HUES6 (cell line): ENCODE results near the gene CCR5.

Source experiments
- H3K27ac ChIP-seq: 2 replicates; pipeline ENCODE4 v1.7.0; 2013; ENCODE audit warnings: low read depth, mild to moderate bottlenecking, low read length, inconsistent platforms
- H3K27me3 ChIP-seq: 2 replicates; pipeline ENCODE4 v1.6.1; 2013; ENCODE audit warnings: low read length; ENCODE audit not compliant: control insufficient read depth, insufficient read depth
- H3K36me3 ChIP-seq: 2 replicates; pipeline ENCODE4 v1.6.1; 2013; ENCODE audit warnings: low read length; ENCODE audit not compliant: control insufficient read depth, insufficient read depth
- H3K4me1 ChIP-seq: 2 replicates; pipeline ENCODE4 v1.6.1; 2013; ENCODE audit warnings: low read length; ENCODE audit not compliant: control insufficient read depth, insufficient read depth
- H3K4me3 ChIP-seq: 2 replicates; pipeline ENCODE4 v1.5.1; 2013; ENCODE audit warnings: low read depth, low read length
- H3K9ac ChIP-seq: one replicate; pipeline ENCODE4 v1.6.1; 2013; ENCODE audit warnings: mild to moderate bottlenecking, low read length
- H3K9me3 ChIP-seq: 2 replicates; pipeline ENCODE4 v1.6.1; 2013; ENCODE audit warnings: low read depth, low read length; ENCODE audit not compliant: control insufficient read depth, insufficient read depth

Gene CCR5

GRCh38 chr3:46371519-46372340 lies 984 bp downstream of the CCR5 start:
- H3K4me3 ChIP-seq, result no peak overlapping the region
- H3K4me1 ChIP-seq, result peaks cover 14% of the 10 kb centered on the region
- no peaks in the 10 kb centered on the region for H3K36me3 ChIP-seq
- H3K27me3 ChIP-seq, result no peaks in the 10 kb centered on the region; the same call in 1 of the 2 replicates
- no peak overlapping the region for H3K27ac ChIP-seq
- no peaks in the 10 kb centered on the region for H3K9me3 ChIP-seq
- H3K9ac ChIP-seq, result no peak overlapping the region

DNA sequence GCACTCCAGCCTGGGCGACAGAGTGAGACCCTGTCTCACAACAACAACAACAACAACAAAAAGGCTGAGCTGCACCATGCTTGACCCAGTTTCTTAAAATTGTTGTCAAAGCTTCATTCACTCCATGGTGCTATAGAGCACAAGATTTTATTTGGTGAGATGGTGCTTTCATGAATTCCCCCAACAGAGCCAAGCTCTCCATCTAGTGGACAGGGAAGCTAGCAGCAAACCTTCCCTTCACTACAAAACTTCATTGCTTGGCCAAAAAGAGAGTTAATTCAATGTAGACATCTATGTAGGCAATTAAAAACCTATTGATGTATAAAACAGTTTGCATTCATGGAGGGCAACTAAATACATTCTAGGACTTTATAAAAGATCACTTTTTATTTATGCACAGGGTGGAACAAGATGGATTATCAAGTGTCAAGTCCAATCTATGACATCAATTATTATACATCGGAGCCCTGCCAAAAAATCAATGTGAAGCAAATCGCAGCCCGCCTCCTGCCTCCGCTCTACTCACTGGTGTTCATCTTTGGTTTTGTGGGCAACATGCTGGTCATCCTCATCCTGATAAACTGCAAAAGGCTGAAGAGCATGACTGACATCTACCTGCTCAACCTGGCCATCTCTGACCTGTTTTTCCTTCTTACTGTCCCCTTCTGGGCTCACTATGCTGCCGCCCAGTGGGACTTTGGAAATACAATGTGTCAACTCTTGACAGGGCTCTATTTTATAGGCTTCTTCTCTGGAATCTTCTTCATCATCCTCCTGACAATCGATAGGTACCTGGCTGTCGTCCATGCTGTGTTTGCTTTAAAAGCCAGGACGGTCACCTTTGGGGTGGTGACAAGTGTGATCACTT lies 2.0 kb downstream of the CCR5 start:
- H3K4me1 ChIP-seq, result peaks cover 14% of the 10 kb centered on the region

DNA sequence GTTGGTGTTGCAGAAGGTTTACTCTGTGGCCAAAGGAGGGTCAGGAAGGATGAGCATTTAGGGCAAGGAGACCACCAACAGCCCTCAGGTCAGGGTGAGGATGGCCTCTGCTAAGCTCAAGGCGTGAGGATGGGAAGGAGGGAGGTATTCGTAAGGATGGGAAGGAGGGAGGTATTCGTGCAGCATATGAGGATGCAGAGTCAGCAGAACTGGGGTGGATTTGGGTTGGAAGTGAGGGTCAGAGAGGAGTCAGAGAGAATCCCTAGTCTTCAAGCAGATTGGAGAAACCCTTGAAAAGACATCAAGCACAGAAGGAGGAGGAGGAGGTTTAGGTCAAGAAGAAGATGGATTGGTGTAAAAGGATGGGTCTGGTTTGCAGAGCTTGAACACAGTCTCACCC lies 4.0 kb downstream of the CCR5 start:
- H3K27ac ChIP-seq, result no peak overlapping the region
- peaks cover 11% of the 10 kb centered on the region for H3K4me1 ChIP-seq
- H3K9ac ChIP-seq, result no peak overlapping the region

More for the DNA sequence above, 2.0 kb downstream of the CCR5 start:
- Histone ChIP-seq H3K9ac (no peak overlapping the region), H3K4me3 (no peak overlapping the region), H3K9me3 (no peaks in the 10 kb centered on the region), H3K36me3 (no peaks in the 10 kb centered on the region), H3K27ac (no peak overlapping the region), H3K27me3 (no peaks in the 10 kb centered on the region; the same call in 1 of the 2 replicates)

GRCh38 chr3:46375218-46375617 lies 4.5 kb downstream of the CCR5 start:
- peaks cover 15% of the 10 kb centered on the region for H3K4me1 ChIP-seq
- no peak overlapping the region for H3K9ac ChIP-seq
- H3K4me3 ChIP-seq, result no peak overlapping the region
- no peaks in the 10 kb centered on the region; the same call in 1 of the 2 replicates for H3K27me3 ChIP-seq
- H3K9me3 ChIP-seq, result no peaks in the 10 kb centered on the region
- H3K36me3 ChIP-seq, result no peaks in the 10 kb centered on the region
- no peak overlapping the region for H3K27ac ChIP-seq

More for the DNA sequence above, 4.0 kb downstream of the CCR5 start:
- Histone ChIP-seq H3K4me3 (no peak overlapping the region), H3K9me3 (no peaks in the 10 kb centered on the region), H3K27me3 (no peaks in the 10 kb centered on the region; the same call in 1 of the 2 replicates), H3K36me3 (no peaks in the 10 kb centered on the region)

DNA sequence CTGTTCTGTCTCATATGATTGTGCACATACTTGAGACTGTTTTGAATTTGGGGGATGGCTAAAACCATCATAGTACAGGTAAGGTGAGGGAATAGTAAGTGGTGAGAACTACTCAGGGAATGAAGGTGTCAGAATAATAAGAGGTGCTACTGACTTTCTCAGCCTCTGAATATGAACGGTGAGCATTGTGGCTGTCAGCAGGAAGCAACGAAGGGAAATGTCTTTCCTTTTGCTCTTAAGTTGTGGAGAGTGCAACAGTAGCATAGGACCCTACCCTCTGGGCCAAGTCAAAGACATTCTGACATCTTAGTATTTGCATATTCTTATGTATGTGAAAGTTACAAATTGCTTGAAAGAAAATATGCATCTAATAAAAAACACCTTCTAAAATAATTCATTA lies 5.1 kb downstream of the CCR5 start:
- no peak overlapping the region for H3K4me3 ChIP-seq
- H3K36me3 ChIP-seq, result no peaks in the 10 kb centered on the region
- H3K9ac ChIP-seq, result no peak overlapping the region
- peaks cover 20% of the 10 kb centered on the region for H3K4me1 ChIP-seq
- H3K27me3 ChIP-seq, result no peaks in the 10 kb centered on the region; the same call in 1 of the 2 replicates
- H3K9me3 ChIP-seq, result no peaks in the 10 kb centered on the region
- no peak overlapping the region for H3K27ac ChIP-seq

DNA sequence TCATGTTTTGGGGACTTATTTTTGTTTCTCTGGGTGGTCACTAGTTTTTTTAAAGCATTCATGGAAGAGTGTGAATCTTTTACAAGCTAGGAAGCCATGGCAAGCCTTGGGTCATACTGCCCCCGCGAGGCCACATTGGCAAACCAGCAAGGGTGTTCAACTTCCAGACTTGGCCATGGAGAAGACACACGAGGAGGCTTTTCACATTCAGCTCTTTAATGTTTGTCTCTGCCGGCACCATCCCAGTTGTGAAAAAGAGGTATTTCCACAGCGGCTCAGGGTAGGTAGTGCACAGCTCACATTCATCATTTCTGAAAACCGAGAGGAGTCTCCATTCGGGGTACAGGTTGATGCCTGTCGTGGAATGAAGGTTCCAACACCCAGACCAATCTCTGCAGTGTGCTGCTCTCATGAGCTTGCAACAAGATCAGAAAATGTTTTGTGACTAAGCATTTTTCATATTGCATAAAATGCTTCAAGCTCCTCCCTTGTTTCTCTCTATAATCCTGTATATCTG lies 7.7 kb downstream of the CCR5 start:
- no peak overlapping the region for H3K27ac ChIP-seq
- no peaks in the 10 kb centered on the region for H3K36me3 ChIP-seq
- no peaks in the 10 kb centered on the region; the same call in 1 of the 2 replicates for H3K27me3 ChIP-seq
- H3K4me1 ChIP-seq, result peaks cover 21% of the 10 kb centered on the region
- no peak overlapping the region for H3K4me3 ChIP-seq
- no peaks in the 10 kb centered on the region for H3K9me3 ChIP-seq
- peak overlapping the region; percentile 9 for H3K9ac ChIP-seq

GRCh38 chr3:46380471-46381221 lies 9.9 kb downstream of the CCR5 start:
- Histone ChIP-seq H3K9me3 (no peaks in the 10 kb centered on the region), H3K4me3 (no peak overlapping the region), H3K9ac (no peak overlapping the region), H3K4me1 (peaks cover 15% of the 10 kb centered on the region), H3K27me3 (no peaks in the 10 kb centered on the region), H3K36me3 (no peaks in the 10 kb centered on the region), H3K27ac (no peak overlapping the region)

GRCh38 chr3:46381625-46382024 lies 10.9 kb downstream of the CCR5 start:
- H3K36me3 ChIP-seq, result no peaks in the 10 kb centered on the region
- H3K9me3 ChIP-seq, result no peaks in the 10 kb centered on the region
- H3K9ac ChIP-seq, result no peak overlapping the region
- no peaks in the 10 kb centered on the region for H3K27me3 ChIP-seq
- peaks cover 10% of the 10 kb centered on the region for H3K4me1 ChIP-seq
- H3K4me3 ChIP-seq, result no peak overlapping the region
- no peak overlapping the region for H3K27ac ChIP-seq

GRCh38 chr3:46383211-46383950 lies 12.6 kb downstream of the CCR5 start:
- no peaks in the 10 kb centered on the region for H3K36me3 ChIP-seq
- no peak overlapping the region for H3K27ac ChIP-seq
- H3K27me3 ChIP-seq, result no peaks in the 10 kb centered on the region
- H3K9me3 ChIP-seq, result 0 out of 2 replicates have a peak, but pooled peaks cover 3% of the 10 kb centered on the region
- no peak overlapping the region for H3K4me3 ChIP-seq
- no peak overlapping the region for H3K9ac ChIP-seq
- H3K4me1 ChIP-seq, result peaks cover 10% of the 10 kb centered on the region

DNA sequence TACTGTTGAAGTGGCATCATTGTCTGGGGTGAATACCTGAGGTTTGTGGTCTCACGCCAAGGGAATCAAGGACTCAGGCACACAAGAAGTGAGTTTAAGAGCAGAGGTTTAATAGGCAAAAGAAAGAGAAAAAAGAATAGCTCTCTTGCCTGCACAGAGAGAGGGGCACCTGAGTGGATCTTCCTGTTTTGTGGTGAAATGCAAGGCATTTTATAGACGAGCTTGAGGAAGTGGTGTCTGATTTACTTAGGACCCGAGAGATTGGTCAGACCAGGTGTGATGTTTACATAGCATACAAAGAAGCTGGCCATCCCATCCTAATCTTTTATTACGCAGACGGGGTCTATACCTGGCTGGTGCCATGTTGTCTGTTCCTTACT lies 13.2 kb downstream of the CCR5 start:
- H3K9ac ChIP-seq, result no peak overlapping the region
- H3K36me3 ChIP-seq, result no peaks in the 10 kb centered on the region
- no peaks in the 10 kb centered on the region for H3K27me3 ChIP-seq
- H3K9me3 ChIP-seq, result 0 out of 2 replicates have a peak, but pooled peaks cover 3% of the 10 kb centered on the region
- no peak overlapping the region for H3K27ac ChIP-seq
- H3K4me3 ChIP-seq, result no peak overlapping the region
- peaks cover 10% of the 10 kb centered on the region for H3K4me1 ChIP-seq
